NB4 (cell line): ENCODE measurements around the gene MRPS9.

Experiments used
- MYC ChIP-seq: IDR thresholded peaks from 2 replicates; pipeline ENCODE4 v1.6.1; 2011; ENCODE audit warnings: low read depth, low read length
- POLR2A ChIP-seq: IDR thresholded peaks from 2 replicates; pipeline ENCODE4 v1.6.1; 2011; ENCODE audit warnings: mild to moderate bottlenecking; ENCODE audit not compliant: insufficient read length; ENCODE audit errors: extremely low read depth
- TF ChIP-seq, protein P1 (sequence below): IDR thresholded peaks from one replicate; pipeline ENCODE4 v1.5.1; 2012; ENCODE audit warnings: low read depth, low read length
- TF ChIP-seq, protein P2 (sequence below): IDR thresholded peaks from 2 replicates; pipeline ENCODE4 v1.6.1; 2011; ENCODE audit warnings: low read depth, low read length

GRCh38 chr2:105085525-105085924, 47.7 kb downstream of the MRPS9 start:
- TF ChIP-seq POLR2A = no peak
- TF ChIP-seq, protein P1, sequence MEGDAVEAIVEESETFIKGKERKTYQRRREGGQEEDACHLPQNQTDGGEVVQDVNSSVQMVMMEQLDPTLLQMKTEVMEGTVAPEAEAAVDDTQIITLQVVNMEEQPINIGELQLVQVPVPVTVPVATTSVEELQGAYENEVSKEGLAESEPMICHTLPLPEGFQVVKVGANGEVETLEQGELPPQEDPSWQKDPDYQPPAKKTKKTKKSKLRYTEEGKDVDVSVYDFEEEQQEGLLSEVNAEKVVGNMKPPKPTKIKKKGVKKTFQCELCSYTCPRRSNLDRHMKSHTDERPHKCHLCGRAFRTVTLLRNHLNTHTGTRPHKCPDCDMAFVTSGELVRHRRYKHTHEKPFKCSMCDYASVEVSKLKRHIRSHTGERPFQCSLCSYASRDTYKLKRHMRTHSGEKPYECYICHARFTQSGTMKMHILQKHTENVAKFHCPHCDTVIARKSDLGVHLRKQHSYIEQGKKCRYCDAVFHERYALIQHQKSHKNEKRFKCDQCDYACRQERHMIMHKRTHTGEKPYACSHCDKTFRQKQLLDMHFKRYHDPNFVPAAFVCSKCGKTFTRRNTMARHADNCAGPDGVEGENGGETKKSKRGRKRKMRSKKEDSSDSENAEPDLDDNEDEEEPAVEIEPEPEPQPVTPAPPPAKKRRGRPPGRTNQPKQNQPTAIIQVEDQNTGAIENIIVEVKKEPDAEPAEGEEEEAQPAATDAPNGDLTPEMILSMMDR = no peak
- no peak for TF ChIP-seq MYC
- TF ChIP-seq, protein P2, sequence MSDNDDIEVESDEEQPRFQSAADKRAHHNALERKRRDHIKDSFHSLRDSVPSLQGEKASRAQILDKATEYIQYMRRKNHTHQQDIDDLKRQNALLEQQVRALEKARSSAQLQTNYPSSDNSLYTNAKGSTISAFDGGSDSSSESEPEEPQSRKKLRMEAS = no peak
